Measurements from ENCODE around the gene C17orf113. TPM values are rescaled to one million over a fixed set of nuclear protein-coding genes. Genes with fewer than 3 reads are reported as not detected.

Gene C17orf113
- total and polyA plus RNA-seq, 2 of the 4 experiments (the other 2 are of a cell fraction): under 0.01 to 0.03 TPM

DNA sequence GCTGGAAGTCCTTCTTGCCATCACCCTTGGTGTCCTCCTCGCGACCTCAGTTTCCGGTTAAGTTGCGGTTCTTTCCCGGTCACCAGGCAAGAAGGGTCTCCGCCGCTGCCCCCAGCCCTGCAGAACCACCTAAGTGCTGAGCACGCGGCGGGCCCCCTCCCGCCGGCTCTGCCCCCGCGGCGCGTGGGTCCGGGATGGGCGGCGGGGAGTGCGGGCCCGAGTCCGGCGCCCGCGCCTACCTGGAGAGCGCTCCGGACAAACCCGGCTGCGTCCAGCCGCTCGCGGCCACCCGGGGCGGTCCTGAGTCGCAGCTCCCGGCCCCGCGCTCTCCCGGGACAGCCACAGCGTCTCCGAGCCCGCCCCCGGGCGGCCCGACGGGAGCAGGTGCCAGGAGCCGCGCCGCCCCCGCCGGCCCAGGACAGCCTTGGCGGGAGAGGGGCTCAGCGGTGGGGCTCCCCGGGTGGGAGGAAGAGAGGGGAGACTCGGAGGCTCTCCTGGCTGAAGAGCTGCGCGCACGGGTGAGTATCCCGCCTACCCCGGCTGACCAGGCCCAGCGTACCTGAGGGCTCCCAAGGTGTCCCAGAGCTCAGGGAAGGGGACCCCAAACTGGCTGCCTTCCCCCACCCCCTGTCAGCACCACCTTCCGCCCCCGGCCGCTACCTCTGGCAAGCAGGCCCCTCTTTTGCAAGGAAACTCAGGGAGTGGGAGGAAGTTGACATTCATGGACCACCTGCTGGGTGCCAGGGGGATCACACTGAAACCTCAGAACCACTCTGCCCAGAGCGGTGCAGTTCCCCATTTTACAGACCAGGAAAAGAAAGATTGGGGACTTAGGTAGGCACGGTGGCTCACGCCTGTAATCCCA is 22.2 kb upstream of the C17orf113 start:
- ATAC-seq (ENCODE audit: low read depth): peak; percentile 60
- BruUV-seq (replicated peaks): no TSS peak
- H3K14ac ChIP-seq (replicated peaks; ENCODE audit: low read depth, low read length): no peak overlapping the region
- no peak overlapping the region for H4K5ac ChIP-seq (ENCODE audit: low read depth, low read length)
- H3K27ac ChIP-seq (ENCODE audit: insufficient read depth, low read length): no peak overlapping the region
- ChIA-PET CTCF (no interaction called here), POLR2A (ENCODE audit: unreplicated experiment) (no interaction called here)
- H2BK15ac ChIP-seq (ENCODE audit: low read depth, low read length): no peak overlapping the region
- no peaks in the 10 kb centered on the region for H4K20me1 ChIP-seq (ENCODE audit: insufficient read depth, low read length)
- no peak for DNase-seq
- no peak overlapping the region for H4K8ac ChIP-seq (ENCODE audit: low read depth in 2 of 2, low read length in 2 of 2)
- no peak overlapping the region for H4K91ac ChIP-seq (ENCODE audit: insufficient read depth, low read depth, low read length)
- TF ChIP-seq, protein P1, sequence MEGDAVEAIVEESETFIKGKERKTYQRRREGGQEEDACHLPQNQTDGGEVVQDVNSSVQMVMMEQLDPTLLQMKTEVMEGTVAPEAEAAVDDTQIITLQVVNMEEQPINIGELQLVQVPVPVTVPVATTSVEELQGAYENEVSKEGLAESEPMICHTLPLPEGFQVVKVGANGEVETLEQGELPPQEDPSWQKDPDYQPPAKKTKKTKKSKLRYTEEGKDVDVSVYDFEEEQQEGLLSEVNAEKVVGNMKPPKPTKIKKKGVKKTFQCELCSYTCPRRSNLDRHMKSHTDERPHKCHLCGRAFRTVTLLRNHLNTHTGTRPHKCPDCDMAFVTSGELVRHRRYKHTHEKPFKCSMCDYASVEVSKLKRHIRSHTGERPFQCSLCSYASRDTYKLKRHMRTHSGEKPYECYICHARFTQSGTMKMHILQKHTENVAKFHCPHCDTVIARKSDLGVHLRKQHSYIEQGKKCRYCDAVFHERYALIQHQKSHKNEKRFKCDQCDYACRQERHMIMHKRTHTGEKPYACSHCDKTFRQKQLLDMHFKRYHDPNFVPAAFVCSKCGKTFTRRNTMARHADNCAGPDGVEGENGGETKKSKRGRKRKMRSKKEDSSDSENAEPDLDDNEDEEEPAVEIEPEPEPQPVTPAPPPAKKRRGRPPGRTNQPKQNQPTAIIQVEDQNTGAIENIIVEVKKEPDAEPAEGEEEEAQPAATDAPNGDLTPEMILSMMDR (conservative IDR thresholded peaks at IDR 0.05; ENCODE audit: low read depth, low read length): no peak
- TF ChIP-seq BHLHE40 (IDR thresholded peaks at IDR 0.05; ENCODE audit: low read depth, low read length) (no peak), CEBPB (IDR thresholded peaks at IDR 0.05; ENCODE audit: low read depth, low read length) (no peak), MAFK (IDR thresholded peaks at IDR 0.05; ENCODE audit: low read depth, low read length) (no peak), RAD21 (IDR thresholded peaks at IDR 0.05; ENCODE audit: low read length) (no peak), FOS (IDR thresholded peaks at IDR 0.05; ENCODE audit: low read depth, low read length) (no peak), MXI1 (IDR thresholded peaks at IDR 0.05; ENCODE audit: borderline replicate concordance, low read depth, low read length) (no peak), RCOR1 (IDR thresholded peaks at IDR 0.05; ENCODE audit: insufficient replicate concordance, low read length) (no peak), NFE2L2 (IDR thresholded peaks at IDR 0.05; ENCODE audit: low read depth, low read length) (no peak), POLR2A (IDR thresholded peaks at IDR 0.05; ENCODE audit: low read depth, low read length) (no peak), RFX5 (IDR thresholded peaks at IDR 0.05; ENCODE audit: low read depth, low read length) (no peak)
- TF ChIP-seq, protein P2, sequence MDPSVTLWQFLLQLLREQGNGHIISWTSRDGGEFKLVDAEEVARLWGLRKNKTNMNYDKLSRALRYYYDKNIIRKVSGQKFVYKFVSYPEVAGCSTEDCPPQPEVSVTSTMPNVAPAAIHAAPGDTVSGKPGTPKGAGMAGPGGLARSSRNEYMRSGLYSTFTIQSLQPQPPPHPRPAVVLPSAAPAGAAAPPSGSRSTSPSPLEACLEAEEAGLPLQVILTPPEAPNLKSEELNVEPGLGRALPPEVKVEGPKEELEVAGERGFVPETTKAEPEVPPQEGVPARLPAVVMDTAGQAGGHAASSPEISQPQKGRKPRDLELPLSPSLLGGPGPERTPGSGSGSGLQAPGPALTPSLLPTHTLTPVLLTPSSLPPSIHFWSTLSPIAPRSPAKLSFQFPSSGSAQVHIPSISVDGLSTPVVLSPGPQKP (IDR thresholded peaks at IDR 0.05; ENCODE audit: borderline replicate concordance, low read depth, low read length): no peak
- no peak overlapping the region for H3K4ac ChIP-seq (ENCODE audit: low read depth, low read length)
- H2AFZ ChIP-seq (replicated peaks; ENCODE audit: low read length, poor library complexity): peak overlapping the region; percentile 53
- H2AK5ac ChIP-seq (ENCODE audit: low read depth, low read length): no peak overlapping the region
- H3K36me3 ChIP-seq (ENCODE audit: control insufficient read depth, insufficient read depth, low read length): no peaks in the 10 kb centered on the region
- no peak overlapping the region; the same call in 1 of the 2 replicates for H3K4me2 ChIP-seq (ENCODE audit: low read depth, low read length)
- dilution Hi-C loops (cut with HindIII; ENCODE audit: low sequenced_read_pairs, unreplicated experiment) (no loop called here), in situ Hi-C loops (cut with MboI; ENCODE audit: low sequenced_read_pairs) (no loop called here), intact Hi-C loops (cut with micrococcal nuclease) (no loop called here)
- no peak overlapping the region for H2BK5ac ChIP-seq (ENCODE audit: low read depth, low read length, poor library complexity, severe bottlenecking)
- H3K18ac ChIP-seq (ENCODE audit: low read depth, low read length): no peak overlapping the region
- no peak overlapping the region for H2AK9ac ChIP-seq (replicated peaks; ENCODE audit: low read depth, low read length, poor library complexity)
- no peaks in the 10 kb centered on the region for H3K4me1 ChIP-seq (ENCODE audit: control insufficient read depth, insufficient read depth, low read length)
- H3K79me1 ChIP-seq (ENCODE audit: low read depth in 1 of 2, low read length in 2 of 2): no peaks in the 10 kb centered on the region
- H3K4me3 ChIP-seq (ENCODE audit: insufficient read depth, low read depth, low read length): no peak overlapping the region
- WGBS, 2 experiments (ENCODE audit: extremely low coverage in 2 of 2, insufficient read length in 1 of 2): 4% methylated on average over 31 of the region's 67 CpGs; no CpG with 5 or more reads in 1 of the 2 experiments
- H3K9me1 ChIP-seq (ENCODE audit: insufficient read depth, low read length): no peaks in the 10 kb centered on the region
- no peak overlapping the region for H2BK120ac ChIP-seq (ENCODE audit: low read depth, low read length)
- no peak overlapping the region for H3K9ac ChIP-seq (ENCODE audit: low read depth, low read length)
- H3K9me3 ChIP-seq (ENCODE audit: control insufficient read depth, insufficient read depth, low read length): no peaks in the 10 kb centered on the region
- H3K56ac ChIP-seq (ENCODE audit: extremely low read depth, insufficient read depth, low read length): no peak overlapping the region
- no peak overlapping the region for H3K23ac ChIP-seq (ENCODE audit: low read depth, low read length)
- H2BK20ac ChIP-seq (ENCODE audit: low read depth, low read length): no peak overlapping the region
- peaks cover 74% of the 10 kb centered on the region for H3K27me3 ChIP-seq (ENCODE audit: control insufficient read depth, insufficient read depth, low read length)

Data from IMR-90 (cell line).